ENCODE results near the gene AGBL1. TPM values are rescaled to one million over a fixed set of nuclear protein-coding genes. Genes with fewer than 3 reads are reported as not detected.
"Not testable (repeated sequence)": the region's sequence is repeated elsewhere in the genome, so short reads cannot be mapped to it uniquely, and the experiment has no call there.

The AGBL1 gene
- total RNA-seq, 1 donor from 2014 or later = 1.2 TPM

DNA sequence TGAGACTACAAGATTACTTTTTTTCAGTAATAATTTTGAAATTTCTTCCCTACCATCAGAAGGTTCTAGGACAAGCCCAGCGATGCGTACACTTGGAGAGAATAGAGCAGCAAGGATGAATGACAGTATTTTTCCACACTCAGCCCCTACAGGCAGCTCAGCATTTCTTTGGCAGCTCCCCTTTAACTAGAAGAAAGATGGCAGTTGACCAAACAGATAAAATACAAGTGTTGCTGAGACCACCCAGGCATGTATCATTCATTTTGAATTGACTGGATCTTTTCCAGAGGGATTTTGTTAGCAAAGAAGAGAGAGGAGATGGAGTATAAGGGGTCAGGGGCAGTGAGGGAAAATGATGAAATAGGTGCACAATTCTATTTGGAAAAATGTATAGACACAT lies 761.3 kb downstream of the AGBL1 start:
- no peak for DNase-seq (ENCODE audit: low spot score in 2 of 2)
- FAIRE-seq = no peak

- FAIRE-seq = no peak
- DNase-seq (ENCODE audit: low spot score in 2 of 2) = no peak
Observed at GRCh38 chr15:86842199-86842598, 762.5 kb downstream of the AGBL1 start.

DNA sequence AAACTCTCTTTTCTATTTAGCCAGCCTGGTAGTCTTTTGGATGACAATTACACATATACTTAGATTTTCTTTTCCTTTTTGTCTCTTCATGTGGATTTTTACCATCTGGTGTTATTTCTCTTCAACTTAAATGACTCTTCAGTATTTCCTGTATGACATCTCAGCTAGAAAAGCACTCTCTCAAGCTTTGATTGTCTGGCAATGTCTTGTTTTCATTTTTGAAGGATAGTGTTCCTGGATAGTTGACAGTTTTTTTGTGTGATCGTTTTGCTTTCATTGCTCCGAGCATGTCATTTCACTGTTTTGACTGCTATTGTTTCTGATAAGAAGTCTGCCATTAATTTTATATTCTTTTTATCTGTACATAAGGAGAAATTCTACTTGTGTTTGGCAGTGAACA lies 766.4 kb downstream of the AGBL1 start:
- DNase-seq (ENCODE audit: low spot score in 2 of 2) (no peak), FAIRE-seq (no peak)

DNA sequence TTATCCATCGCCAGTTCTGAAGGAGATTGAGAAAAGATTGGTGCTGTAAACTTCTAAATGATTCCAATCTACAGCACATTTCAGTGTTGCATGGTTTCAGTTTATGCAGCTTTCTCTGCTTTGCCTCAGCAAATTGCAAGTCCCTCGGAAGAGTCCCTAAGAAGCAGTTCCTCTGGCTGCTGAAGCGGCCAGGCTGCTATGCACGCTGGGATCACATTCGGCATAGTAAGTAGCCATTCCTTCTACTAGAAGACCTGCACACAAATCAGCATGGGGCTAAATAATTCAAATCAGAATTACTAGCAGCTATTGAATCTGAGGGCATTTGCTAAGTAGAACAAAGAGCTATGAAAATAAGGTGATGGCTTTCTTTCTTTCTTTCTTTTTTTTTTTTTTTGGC lies 769.5 kb downstream of the AGBL1 start:
- no peak for FAIRE-seq
- no peak for DNase-seq (ENCODE audit: low spot score in 2 of 2)

- no peak for DNase-seq (ENCODE audit: low spot score in 2 of 2)
- no peak for FAIRE-seq
Observed at GRCh38 chr15:86849558-86850285, 770.1 kb downstream of the AGBL1 start.

DNA sequence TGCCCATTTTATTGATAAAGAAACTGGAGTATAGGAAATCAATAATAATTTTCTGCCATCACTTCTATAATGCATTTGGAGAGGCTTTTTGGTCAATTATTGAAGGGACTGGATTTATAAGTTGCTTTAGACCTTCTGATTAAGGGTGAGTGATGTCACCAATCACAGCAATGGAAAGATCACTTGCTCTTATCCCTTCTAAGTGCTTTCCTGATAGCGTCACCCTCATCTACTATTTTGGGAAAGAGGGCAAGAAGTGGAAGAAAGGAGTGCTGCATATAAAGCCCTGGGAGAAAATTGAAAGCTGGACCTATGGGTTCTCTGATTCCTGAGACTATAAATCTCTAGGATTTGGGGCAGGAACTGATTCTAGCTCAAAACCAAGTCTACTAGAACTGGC lies 771.3 kb downstream of the AGBL1 start:
- no peak for DNase-seq (ENCODE audit: low spot score in 2 of 2)
- no peak for FAIRE-seq

- FAIRE-seq = no peak
- DNase-seq (ENCODE audit: low spot score in 2 of 2) = no peak
Observed at GRCh38 chr15:86852741-86853140, 773.1 kb downstream of the AGBL1 start.

DNA sequence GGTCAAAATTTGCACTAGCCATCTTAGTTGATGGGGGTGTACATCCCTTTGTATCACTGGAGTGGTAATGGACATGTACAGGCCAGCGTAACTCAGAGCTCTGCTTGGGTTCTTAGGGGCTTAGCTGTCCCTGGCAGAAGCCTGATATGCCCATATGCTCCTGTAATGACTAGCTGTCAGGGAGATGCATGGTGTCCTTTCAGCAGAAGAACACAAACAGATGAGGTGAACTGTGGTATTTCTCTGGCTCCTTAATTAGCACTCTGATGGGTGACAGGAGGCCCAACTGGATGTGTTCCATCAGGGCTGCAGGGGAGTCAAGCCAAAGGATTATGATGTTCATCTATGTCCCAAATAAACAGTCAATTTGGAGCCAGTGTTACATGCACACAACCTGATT lies 774.5 kb downstream of the AGBL1 start:
- no peak for DNase-seq (ENCODE audit: low spot score in 2 of 2)
- FAIRE-seq = no peak

DNA sequence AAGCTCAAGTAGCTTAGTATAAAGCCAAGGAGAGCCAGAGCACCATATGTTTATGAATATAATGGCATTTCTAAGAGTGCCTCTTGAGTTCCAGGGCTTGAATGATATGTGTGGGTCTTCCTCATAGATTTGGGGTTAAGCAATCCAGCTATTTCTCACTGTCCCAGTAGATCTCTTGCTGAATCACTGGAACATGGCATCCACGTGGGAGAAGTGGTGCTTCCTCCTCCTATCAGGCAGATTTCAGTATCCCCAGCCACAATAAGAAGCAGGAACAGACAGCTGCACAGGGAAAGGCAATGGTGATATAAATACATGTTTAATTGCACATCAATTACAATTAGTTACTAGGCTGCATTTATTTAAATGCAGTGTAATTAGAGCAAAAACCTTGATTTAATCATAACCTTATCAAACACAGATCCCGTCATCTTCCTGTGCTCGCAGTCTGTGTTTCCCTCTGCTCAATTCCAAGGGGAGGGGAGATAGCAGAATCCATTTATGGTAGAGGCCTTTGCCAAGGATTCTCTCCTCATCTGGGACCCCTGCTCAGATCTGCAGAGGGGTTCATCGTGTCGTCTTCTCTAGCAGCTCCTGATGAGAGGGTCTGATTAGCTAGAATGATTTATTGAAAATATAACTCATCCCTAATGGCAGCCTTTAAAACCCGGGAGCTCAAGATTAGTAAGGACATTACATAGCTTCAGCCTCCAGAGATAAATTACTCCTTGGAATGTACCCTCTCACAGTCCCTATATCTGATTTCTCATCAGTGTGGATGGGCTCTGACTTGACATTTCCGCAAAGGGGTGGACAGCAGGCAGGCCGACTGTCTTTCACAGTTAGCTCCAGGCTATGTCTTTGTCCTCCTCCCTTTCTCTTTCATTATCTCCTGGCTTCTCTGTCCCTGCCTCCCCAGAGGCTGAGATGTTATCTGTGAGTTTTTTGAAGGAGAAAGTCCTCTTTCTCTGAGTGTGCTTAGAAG lies 775.9 kb downstream of the AGBL1 start:
- DNase-seq (ENCODE audit: low spot score in 2 of 2) (no peak), FAIRE-seq (no peak)

DNA sequence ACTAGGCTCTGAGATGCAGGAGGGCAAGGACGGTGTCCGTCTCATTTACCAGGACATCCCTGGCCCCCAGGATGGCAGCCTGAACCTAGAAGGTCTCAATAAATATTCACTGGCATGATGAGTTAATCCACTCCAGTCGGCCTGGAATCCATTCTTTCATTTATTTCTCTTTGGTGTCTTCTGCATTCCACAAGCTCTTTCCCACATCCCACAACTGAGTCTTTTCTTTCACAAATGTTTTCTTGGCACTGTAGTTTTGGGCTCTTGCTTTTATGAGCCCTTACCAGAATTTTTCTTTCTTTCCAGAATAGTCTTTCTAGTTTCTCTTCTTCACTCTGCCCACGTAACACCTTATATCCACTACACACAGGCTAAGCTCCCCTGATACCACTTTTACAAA lies 778.0 kb downstream of the AGBL1 start:
- no peak for FAIRE-seq
- no peak for DNase-seq (ENCODE audit: low spot score in 2 of 2)

DNA sequence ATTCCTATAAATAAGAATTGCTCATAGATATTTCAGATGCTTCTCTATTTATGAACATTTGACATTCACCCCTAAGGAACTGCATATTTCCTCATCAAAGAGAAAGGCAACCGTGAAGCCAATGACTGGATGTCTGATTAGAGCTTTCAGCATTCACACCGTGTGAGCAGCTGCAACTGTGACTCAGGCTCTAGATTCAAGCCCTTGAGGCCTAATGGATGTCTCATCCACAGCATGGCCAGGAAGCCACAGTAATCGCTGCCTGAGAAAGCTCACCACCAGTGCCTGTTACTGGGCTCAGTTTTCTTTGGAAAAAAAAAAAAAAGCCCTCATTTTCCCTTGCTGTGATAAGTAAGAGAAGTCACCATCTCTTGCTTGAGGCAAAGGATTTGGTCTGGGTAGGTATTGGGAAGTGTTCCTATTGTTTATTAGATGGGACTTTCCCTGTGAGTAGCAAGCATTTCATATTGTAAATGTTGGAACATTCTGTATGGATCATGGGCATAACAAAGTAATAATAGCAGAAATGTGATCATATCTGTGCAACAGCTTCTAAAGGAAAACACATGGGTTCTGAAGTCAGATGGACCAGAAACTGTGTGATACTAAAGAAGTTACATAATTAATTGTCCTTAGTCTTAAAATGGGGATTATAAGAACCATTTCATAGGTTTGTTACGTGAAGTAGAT lies 783.7 kb downstream of the AGBL1 start:
- no peak for FAIRE-seq
- no peak for DNase-seq (ENCODE audit: low spot score in 2 of 2)

DNA sequence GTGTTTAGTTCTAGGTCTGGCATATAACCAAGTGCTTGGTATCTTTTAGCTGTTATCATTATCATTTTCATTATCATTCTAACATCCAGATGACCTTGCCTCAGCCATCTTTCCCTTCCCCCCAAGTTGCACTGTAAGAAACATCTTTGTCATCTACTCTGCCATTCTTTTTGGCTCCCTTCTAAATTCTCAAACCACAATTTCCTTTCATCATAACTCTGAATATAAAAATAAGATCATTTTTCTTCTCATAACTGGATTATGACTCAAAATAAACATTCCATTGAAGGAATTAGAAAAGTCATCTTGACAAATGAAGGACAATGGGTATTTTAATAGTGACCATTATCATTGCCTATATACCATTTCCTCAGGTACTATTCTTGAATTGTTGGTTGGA lies 786.2 kb downstream of the AGBL1 start:
- FAIRE-seq = no peak
- DNase-seq (ENCODE audit: low spot score in 2 of 2) = no peak

GRCh38 chr15:86870846-86871245 lies 791.2 kb downstream of the AGBL1 start:
- no peak for DNase-seq (ENCODE audit: low spot score in 2 of 2)
- FAIRE-seq = no peak

GRCh38 chr15:86871964-86872363 lies 792.3 kb downstream of the AGBL1 start:
- DNase-seq (ENCODE audit: low spot score in 2 of 2) = no peak
- no peak for FAIRE-seq

DNA sequence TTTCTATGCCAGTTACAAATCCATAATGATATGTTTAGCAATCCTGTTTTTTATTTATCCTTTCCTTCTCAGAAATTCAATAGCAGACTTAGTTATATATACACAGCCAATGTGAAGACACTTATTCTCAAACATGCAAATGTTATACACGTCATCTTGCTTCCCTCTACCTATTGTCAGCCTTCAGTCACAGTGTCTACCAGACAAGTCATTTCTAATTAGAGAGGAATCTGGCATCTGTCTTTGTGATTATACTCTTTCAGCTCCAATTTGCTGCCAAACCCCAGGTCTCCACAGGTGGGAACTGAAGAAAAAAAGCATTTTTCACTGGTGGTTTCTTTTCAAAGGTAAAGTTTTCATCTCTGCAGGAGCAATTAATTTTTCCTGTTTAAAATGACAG lies 793.1 kb downstream of the AGBL1 start:
- no peak for DNase-seq (ENCODE audit: low spot score in 2 of 2)
- FAIRE-seq = no peak

- DNase-seq (ENCODE audit: low spot score in 2 of 2) = no peak
- no peak for FAIRE-seq
Observed at GRCh38 chr15:86875067-86875466, 795.4 kb downstream of the AGBL1 start.

DNA sequence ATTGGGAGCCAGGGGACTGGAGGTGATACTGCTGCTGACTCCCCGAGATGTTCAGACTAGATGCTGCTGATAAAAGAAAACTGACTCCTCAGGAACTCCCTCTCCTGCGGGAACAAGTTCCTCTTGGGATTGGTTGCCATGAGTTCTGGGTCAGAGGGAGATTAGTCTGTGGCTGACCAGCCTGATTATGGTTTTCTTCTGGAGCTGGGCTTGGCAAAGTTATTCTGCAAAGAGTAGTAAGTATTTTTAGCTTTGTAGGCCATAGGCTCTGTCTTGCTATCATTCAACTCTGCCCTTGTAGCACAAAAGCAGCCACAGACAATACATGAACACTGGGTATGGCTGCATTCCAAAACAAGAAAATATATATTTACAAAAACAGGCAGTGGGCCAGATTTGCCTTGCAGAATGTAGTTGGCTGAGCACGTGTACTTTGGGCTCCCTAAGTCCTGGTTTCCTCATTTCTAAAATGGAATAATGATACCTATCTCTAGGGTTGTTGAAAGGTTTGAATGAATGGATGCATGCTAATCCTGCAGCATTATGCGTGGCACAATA lies 796.8 kb downstream of the AGBL1 start:
- no peak for DNase-seq (ENCODE audit: low spot score in 2 of 2)
- FAIRE-seq = no peak

DNA sequence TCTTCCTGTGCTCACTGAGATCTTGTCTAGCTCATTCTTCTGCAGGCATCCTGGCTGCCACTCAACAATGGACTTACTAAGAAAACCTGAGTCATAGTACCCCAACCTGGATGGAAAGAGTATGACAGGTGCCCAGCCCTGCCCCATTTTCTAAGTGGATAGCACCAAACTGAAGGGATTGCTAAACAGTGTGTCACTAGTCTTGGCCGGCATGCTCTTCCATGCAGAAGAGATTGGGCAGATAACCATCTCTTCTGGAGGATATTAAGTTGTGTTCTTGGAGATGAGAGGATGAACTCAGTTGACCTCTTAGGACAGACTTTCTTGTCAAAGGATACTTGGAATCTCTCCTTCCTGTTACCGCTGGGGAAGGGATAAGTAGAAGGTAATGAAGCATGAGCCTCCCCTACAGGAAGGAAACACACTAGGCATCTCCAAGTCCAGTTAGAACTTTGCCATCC lies 797.5 kb downstream of the AGBL1 start:
- no peak for FAIRE-seq
- DNase-seq (ENCODE audit: low spot score in 2 of 2) = no peak

- FAIRE-seq; DNase-seq (ENCODE audit: low spot score in 2 of 2): not testable (repeated sequence)
Observed at GRCh38 chr15:86878844-86879243, 799.2 kb downstream of the AGBL1 start.

All from frontal cortex (tissue), 4 donors.